Astrocyte (in vitro differentiated cells and primary cell): ENCODE measurements around the gene GLT8D1.

Experiments
- CTCF ChIP-seq: IDR thresholded peaks from 2 replicates; pipeline ENCODE4 v1.5.1; 2011; ENCODE audit warnings: low read depth, mild to moderate bottlenecking, inconsistent platforms, low read length, moderate library complexity; ENCODE audit not compliant: insufficient read depth
- EZH2 ChIP-seq: IDR thresholded peaks from 2 replicates; pipeline ENCODE4 v1.6.1; 2012; ENCODE audit warnings: mild to moderate bottlenecking, low read length, inconsistent platforms; ENCODE audit not compliant: insufficient read depth

GRCh38 chr3:52724511-52724910 is 18.9 kb upstream of the GLT8D1 start:
- TF ChIP-seq CTCF = no peak
- no peak for TF ChIP-seq EZH2
